GM08714 (cell line): ENCODE data around the gene GPATCH1.
"Not testable (repeated sequence)": the region's sequence is repeated elsewhere in the genome, so short reads cannot be mapped to it uniquely, and the experiment has no call there.

ENCODE experiments used
- H3K4me3 ChIP-seq: fragments of 200-500 bp; sonication (Bioruptor generic); 2 replicates; pipeline ENCODE4 v1.5.1; 2014; ENCODE audit warnings: mild to moderate bottlenecking, low read length, inconsistent platforms
- ZNF274 ChIP-seq: IDR thresholded peaks from 2 replicates; pipeline ENCODE4 v1.6.1; 2012; ENCODE audit warnings: mild to moderate bottlenecking, low read depth, low read length

GPATCH1 gene

GRCh38 chr19:33111587-33111986, 30.6 kb downstream of the GPATCH1 start:
- no peak for TF ChIP-seq ZNF274
- no peak overlapping the region for H3K4me3 ChIP-seq

DNA sequence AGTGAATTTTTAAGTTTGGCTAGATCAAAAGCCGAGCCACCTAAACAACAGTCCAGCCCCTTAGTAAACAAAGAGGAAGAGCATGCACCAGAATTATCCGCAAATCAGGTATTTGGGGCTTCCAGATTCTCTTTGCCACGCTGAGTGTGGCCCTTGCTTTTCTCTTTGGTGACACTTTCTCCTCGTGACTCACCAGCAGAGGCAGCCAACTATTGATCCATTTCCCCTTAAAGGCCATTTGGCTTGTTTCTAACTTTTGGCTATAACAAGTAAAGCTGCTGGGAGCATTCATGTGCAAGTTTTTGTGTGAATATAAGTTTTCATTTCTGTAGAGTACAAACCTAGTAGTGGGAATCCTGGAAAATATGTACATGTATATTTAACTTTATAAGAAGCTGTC, 33.3 kb downstream of the GPATCH1 start:
- TF ChIP-seq ZNF274: no peak

GRCh38 chr19:33117501-33117900, 36.5 kb downstream of the GPATCH1 start:
- TF ChIP-seq ZNF274: no peak
- H3K4me3 ChIP-seq: no peak overlapping the region

More for the DNA sequence above, 33.3 kb downstream of the GPATCH1 start:
- H3K4me3 ChIP-seq: no peak overlapping the region

- no peak for TF ChIP-seq ZNF274
- H3K4me3 ChIP-seq: no peak overlapping the region
Measured at GRCh38 chr19:33118643-33119042, 37.7 kb downstream of the GPATCH1 start.

GRCh38 chr19:33124207-33125098, 43.5 kb downstream of the GPATCH1 start:
- TF ChIP-seq ZNF274: no peak
- H3K4me3 ChIP-seq: no peak overlapping the region

DNA sequence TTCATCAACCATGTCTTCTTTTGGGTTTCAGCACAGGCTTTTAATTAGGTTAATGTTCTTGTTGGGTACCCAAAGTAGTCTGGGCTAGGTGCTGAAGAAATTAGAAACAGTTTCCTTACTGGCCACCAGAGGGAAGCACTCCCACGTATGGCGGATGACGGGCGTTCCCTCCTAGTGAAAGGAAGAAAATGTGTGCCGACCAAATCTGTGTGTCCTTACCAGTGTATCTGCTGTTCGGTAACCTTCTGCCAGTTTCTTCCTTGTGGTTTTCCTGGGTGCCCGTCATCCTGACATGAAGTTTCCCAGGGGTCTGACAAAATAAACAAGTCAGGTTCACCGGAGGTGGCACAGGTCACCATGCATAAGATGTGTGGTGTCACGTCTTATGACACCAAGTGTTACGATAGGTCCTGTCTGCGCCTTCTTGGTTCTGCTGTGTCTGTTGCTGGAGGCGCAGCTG, 45.0 kb downstream of the GPATCH1 start:
- no peak for TF ChIP-seq ZNF274
- no peak overlapping the region for H3K4me3 ChIP-seq

DNA sequence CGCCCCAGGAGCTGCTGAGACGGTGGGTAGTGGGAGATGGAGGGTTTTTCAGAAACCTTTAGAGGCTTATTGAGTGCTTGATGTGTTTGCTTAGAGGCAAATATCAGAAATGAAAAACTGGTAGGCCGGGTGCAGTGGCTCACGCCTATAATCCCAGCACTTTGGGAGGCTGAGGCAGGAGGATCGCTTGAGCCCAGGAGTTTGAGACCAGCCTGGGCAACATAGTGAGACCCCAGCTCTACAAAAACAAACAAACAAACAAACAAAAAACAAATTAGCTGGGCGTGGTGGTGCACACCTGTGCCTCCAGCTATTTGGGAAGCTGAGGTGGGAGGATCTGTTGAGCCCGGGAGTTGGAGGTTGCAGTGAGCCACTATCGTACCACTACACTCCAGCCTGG, 45.7 kb downstream of the GPATCH1 start:
- not testable (repeated sequence) for H3K4me3 ChIP-seq

DNA sequence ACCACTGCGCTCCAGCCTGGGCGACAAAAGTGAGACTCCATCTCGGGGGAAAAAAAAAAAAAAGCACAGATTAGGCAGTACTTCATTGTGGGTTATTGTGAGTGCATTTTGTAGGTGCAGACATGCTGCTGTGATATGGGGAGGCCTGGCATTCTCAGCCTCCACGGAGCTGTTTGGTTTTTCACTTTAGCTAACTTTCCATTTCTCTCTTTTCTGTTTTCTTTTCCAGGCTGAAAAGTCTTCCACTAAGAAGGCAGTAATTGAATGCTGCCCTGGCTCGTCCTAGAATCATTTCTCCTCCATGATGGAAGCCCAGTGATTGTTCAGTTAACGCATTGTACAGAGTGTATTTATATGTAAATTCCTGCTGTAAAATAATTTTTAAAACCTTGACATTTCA, 48.9 kb downstream of the GPATCH1 start:
- H3K4me3 ChIP-seq: no peak overlapping the region
- no peak for TF ChIP-seq ZNF274

- no peak for TF ChIP-seq ZNF274
- H3K4me3 ChIP-seq: no peak overlapping the region
Measured at GRCh38 chr19:33130433-33130832, 49.5 kb downstream of the GPATCH1 start.

GRCh38 chr19:33132021-33132420, 51.0 kb downstream of the GPATCH1 start, which contains the start of gene WDR88:
TSS of gene WDR88 (plus strand) at chr19:33132114. CDS start at chr19:33132170, 56 bp downstream.
- H3K4me3 ChIP-seq: no peak within 1 kb of the TSS
- TF ChIP-seq ZNF274: no peak

DNA sequence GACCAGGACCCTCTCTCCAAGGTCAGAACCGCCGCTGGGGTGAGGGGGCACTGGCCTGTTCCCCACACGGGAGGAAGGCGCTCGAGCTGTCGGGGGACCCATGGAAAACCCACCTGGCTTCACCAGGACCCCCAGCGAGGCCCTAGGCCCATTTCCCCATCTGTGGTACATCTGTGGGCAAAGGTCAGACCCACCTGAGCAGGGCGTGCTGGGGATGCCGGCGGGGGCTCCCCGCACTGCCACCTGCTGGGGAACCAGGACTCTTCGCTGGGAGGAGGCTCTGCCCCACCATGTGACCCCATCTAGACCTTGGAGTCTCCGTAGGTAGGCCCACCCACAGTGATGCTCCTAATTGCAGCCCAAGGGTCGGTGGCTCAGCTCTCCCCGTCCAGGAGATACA, 51.4 kb downstream of the GPATCH1 start:
- H3K4me3 ChIP-seq: no peak overlapping the region
- TF ChIP-seq ZNF274: no peak

GRCh38 chr19:33133438-33134031, 52.6 kb downstream of the GPATCH1 start:
- no peak for TF ChIP-seq ZNF274
- H3K4me3 ChIP-seq: no peak overlapping the region

GRCh38 chr19:33134571-33135041, 53.6 kb downstream of the GPATCH1 start:
- TF ChIP-seq ZNF274: no peak
- no peak overlapping the region for H3K4me3 ChIP-seq

- no peak overlapping the region for H3K4me3 ChIP-seq
- no peak for TF ChIP-seq ZNF274
Measured at GRCh38 chr19:33139165-33139564, 58.2 kb downstream of the GPATCH1 start.

- no peak overlapping the region for H3K4me3 ChIP-seq
- TF ChIP-seq ZNF274: no peak
Measured at GRCh38 chr19:33143897-33144405, 63.0 kb downstream of the GPATCH1 start.

GRCh38 chr19:33146209-33146608, 65.2 kb downstream of the GPATCH1 start:
- TF ChIP-seq ZNF274: no peak
- H3K4me3 ChIP-seq: no peak overlapping the region
